SK-N-SH (cell line): ENCODE measurements around the gene MAP1LC3A. TPM values are rescaled to one million over a fixed set of nuclear protein-coding genes. Genes with fewer than 3 reads are reported as not detected.
A peak's percentile ranks its signal among the peaks of the same experiment; 100 is the strongest.

Experiments
- CTCF ChIA-PET: fragments of 300-600, 350-600 bp; formaldehyde crosslinking; extraction: SDS; loops from one replicate; lab custom pipeline; 2021; lab: Yijun Ruan, JAX
- POLR2A ChIA-PET: fragments of 350-600 bp; sonication (Branson Sonifier 250); formaldehyde crosslinking; extraction: SDS; loops from one replicate; lab custom pipeline; 2020; ENCODE audit warnings: antibody characterized with exemption, inconsistent platforms; lab: Yijun Ruan, JAX
- DNase-seq: peaks from one replicate; pipeline ENCODE4 v3.0.0; 2012
- H2AFZ ChIP-seq: fragments of 200-600 bp; sonication (generic); 2 replicates; pipeline ENCODE4 v1.8.1; 2016; ENCODE audit warnings: antibody characterized with exemption, mild to moderate bottlenecking, low read depth
- H3F3A ChIP-seq: fragments of 200-600 bp; sonication (generic); replicated peaks from 2 replicates; pipeline ENCODE3; 2016; ENCODE audit warnings: antibody characterized with exemption, mild to moderate bottlenecking; ENCODE audit not compliant: insufficient read depth
- H3K27ac ChIP-seq, 2 experiments: fragments of 200-500 bp in 1 of 2; fragments of 200-600 bp in 1 of 2; sonication (Bioruptor generic) in 1 of 2; sonication (generic), shearing (Covaris generic) in 1 of 2; 2 replicates each; pipeline versions ENCODE4 v1.5.1 to v1.6.1; 2014 to 2016; ENCODE audit warnings: low read depth in 2 of 2, inconsistent platforms in 1 of 2, low read length in 1 of 2, mild to moderate bottlenecking in 1 of 2, mixed read lengths in 1 of 2
- H3K27me3 ChIP-seq: fragments of 200-600 bp; sonication (generic), shearing (Covaris generic); 2 replicates; pipeline ENCODE4 v1.6.1; 2016; ENCODE audit warnings: mixed run types; ENCODE audit not compliant: insufficient read depth
- H3K36me3 ChIP-seq, 2 experiments: fragments of 200-500 bp in 1 of 2; fragments of 200-600 bp in 1 of 2; sonication (Bioruptor generic) in 1 of 2; sonication (generic) in 1 of 2; replicated peaks in 1 of 2; 2 replicates each; pipeline versions ENCODE3 to v1.5.1; 2014 to 2016; ENCODE audit warnings: low read length in 1 of 2, mild to moderate bottlenecking in 1 of 2; ENCODE audit not compliant: insufficient read depth in 2 of 2, control insufficient read depth in 1 of 2
- H3K4me1 ChIP-seq, 2 experiments: fragments of 200-500 bp in 1 of 2; fragments of 200-600 bp in 1 of 2; sonication (Bioruptor generic) in 1 of 2; sonication (generic), shearing (Covaris generic) in 1 of 2; 2 replicates each; pipeline versions ENCODE4 v1.5.1 to v1.6.1; 2014 to 2016; ENCODE audit warnings: low read depth in 1 of 2, low read length in 1 of 2, mixed run types in 1 of 2; ENCODE audit not compliant: insufficient read depth in 2 of 2, control insufficient read depth in 1 of 2
- H3K4me2 ChIP-seq: fragments of 200-600 bp; sonication (generic), shearing (Covaris generic); 2 replicates; pipeline ENCODE4 v1.6.1; 2017; ENCODE audit warnings: mixed run types
- H3K4me3 ChIP-seq, 2 experiments: fragments of 200-500 bp in 1 of 2; fragments of 200-600 bp in 1 of 2; sonication (Bioruptor generic) in 1 of 2; sonication (generic), shearing (Covaris generic) in 1 of 2; 2 replicates each; pipeline versions ENCODE4 v1.5.1 to v1.8.1; 2014 to 2016; ENCODE audit warnings: low read depth in 2 of 2, inconsistent platforms in 1 of 2, low read length in 1 of 2, mild to moderate bottlenecking in 1 of 2, mixed read lengths in 1 of 2, moderate library complexity in 1 of 2
- H3K79me2 ChIP-seq: fragments of 200-600 bp; sonication (generic); 2 replicates; pipeline ENCODE4 v1.8.1; 2017; ENCODE audit warnings: mild to moderate bottlenecking; ENCODE audit not compliant: insufficient read depth
- H3K9ac ChIP-seq: fragments of 200-600 bp; sonication (generic); 2 replicates; pipeline ENCODE4 v1.6.1; 2017; ENCODE audit warnings: mixed run types
- H3K9me2 ChIP-seq: fragments of 200-600 bp; sonication (generic); 2 replicates; pipeline ENCODE4 v1.6.1; 2017; ENCODE audit warnings: mixed run types
- H3K9me3 ChIP-seq: fragments of 200-600 bp; sonication (generic); 2 replicates; pipeline ENCODE4 v1.6.1; 2017; ENCODE audit warnings: mixed run types, mild to moderate bottlenecking, moderate library complexity
- H4K20me1 ChIP-seq: fragments of 200-600 bp; sonication (generic); 2 replicates; pipeline ENCODE4 v1.6.1; 2017; ENCODE audit warnings: mild to moderate bottlenecking, mixed run types; ENCODE audit not compliant: insufficient read depth
- CHD2 ChIP-seq: fragments of 150-350 bp; IDR thresholded peaks from 2 replicates; pipeline ENCODE4 v1.6.1; 2018; ENCODE audit warnings: low read length; ENCODE audit not compliant: partially characterized antibody
- EP300 ChIP-seq, 2 experiments: IDR thresholded peaks; 2 replicates each; pipeline versions ENCODE4 v1.4.0 to v1.6.1; 2012; ENCODE audit warnings: borderline replicate concordance in 1 of 2, low read depth in 1 of 2, low read length in 1 of 2
- EZH2phosphoT487 ChIP-seq: fragments of 200-600 bp; sonication (generic); IDR thresholded peaks from 2 replicates; pipeline ENCODE4 v1.6.1; 2017; ENCODE audit warnings: low read depth, mixed run types, mild to moderate bottlenecking, antibody characterized with exemption, moderate library complexity, borderline replicate concordance
- FOSL2 ChIP-seq: IDR thresholded peaks from 2 replicates; pipeline ENCODE4 v1.4.0; 2012; ENCODE audit warnings: low read depth, mild to moderate bottlenecking, moderate library complexity, borderline replicate concordance
- FOXJ3 ChIP-seq: sonication (generic); formaldehyde crosslinking; IDR thresholded peaks from 2 replicates; pipeline ENCODE4 v1.5.1; 2020; ENCODE audit warnings: mild to moderate bottlenecking, missing genetic modification reagents
- FOXM1 ChIP-seq: IDR thresholded peaks from 2 replicates; pipeline ENCODE4 v1.4.0; 2012; ENCODE audit warnings: low read depth, mild to moderate bottlenecking
- GATA2 ChIP-seq: sonication (generic); formaldehyde crosslinking; IDR thresholded peaks from 2 replicates; pipeline ENCODE4 v1.5.0; 2020; ENCODE audit warnings: mild to moderate bottlenecking, missing genetic modification reagents
- JUND ChIP-seq: IDR thresholded peaks from 2 replicates; pipeline ENCODE4 v1.4.0; 2012
- MEF2A ChIP-seq: IDR thresholded peaks from 2 replicates; pipeline ENCODE4 v1.4.0; 2012; ENCODE audit warnings: low read depth, borderline replicate concordance
- MXI1 ChIP-seq: IDR thresholded peaks from 2 replicates; pipeline ENCODE4 v1.6.1; 2012; ENCODE audit warnings: mild to moderate bottlenecking, low read depth, low read length, improper control_type of control experiment
- NFIC ChIP-seq: IDR thresholded peaks from 2 replicates; pipeline ENCODE4 v1.4.0; 2012; ENCODE audit warnings: borderline replicate concordance
- NRF1 ChIP-seq: IDR thresholded peaks from 2 replicates; pipeline ENCODE4 v1.6.1; 2012; ENCODE audit warnings: low read depth, mild to moderate bottlenecking, low read length
- POLR2AphosphoS5 ChIP-seq: IDR thresholded peaks from 2 replicates; pipeline ENCODE4 v1.6.1; 2012; ENCODE audit warnings: low read depth, low read length
- RAD21 ChIP-seq: IDR thresholded peaks from 2 replicates; pipeline ENCODE4 v1.6.1; 2012; ENCODE audit warnings: mild to moderate bottlenecking, low read length
- RCOR1 ChIP-seq: fragments of 150-350 bp; IDR thresholded peaks from 2 replicates; pipeline ENCODE4 v1.6.1; 2017; ENCODE audit warnings: antibody characterized with exemption, low read length
- RXRA ChIP-seq: IDR thresholded peaks from 2 replicates; pipeline ENCODE4 v1.4.0; 2012; ENCODE audit warnings: low read depth, mild to moderate bottlenecking, borderline replicate concordance
- YY1 ChIP-seq: IDR thresholded peaks from 2 replicates; pipeline ENCODE4 v1.4.0; 2012; ENCODE audit warnings: low read depth, mild to moderate bottlenecking
- WGBS: methylation state at CpG from one replicate; pipeline ENCODE4 v1.1.6; 2017; ENCODE audit warnings: low lambda C conversion rate; 5-methylcytosine and 5-hydroxymethylcytosine counted together
- polyA plus RNA-seq, 3 experiments: library from polyadenylated mRNA; depleted of rRNA; stranded (reverse); fragments of >200 nt; gene quantifications; 2 replicates each; pipeline ENCODE4 v1.2.3, GENCODE V29; 2012
- TF ChIP-seq, protein P1 (sequence below): IDR thresholded peaks from 2 replicates; pipeline ENCODE4 v1.4.0; 2012; ENCODE audit warnings: low read depth
- TF ChIP-seq, protein P2 (sequence below): fragments of 200-600 bp; sonication (generic); IDR thresholded peaks from 2 replicates; pipeline ENCODE4 v1.6.1; 2017; ENCODE audit warnings: antibody characterized with exemption, mild to moderate bottlenecking, moderate library complexity
- TF ChIP-seq, protein P3 (sequence below): fragments of 150-350 bp; IDR thresholded peaks from 2 replicates; pipeline ENCODE4 v1.6.1; 2016; ENCODE audit warnings: mild to moderate bottlenecking, low read depth, low read length
- TF ChIP-seq, protein P4 (sequence below): IDR thresholded peaks from 2 replicates; pipeline ENCODE4 v1.6.1; 2012; ENCODE audit warnings: mild to moderate bottlenecking, low read depth, low read length, moderate library complexity

MAP1LC3A gene
- polyA plus RNA-seq, 1 of the 3 experiments (the other 2 are of a cell fraction) = 24.9 TPM

DNA sequence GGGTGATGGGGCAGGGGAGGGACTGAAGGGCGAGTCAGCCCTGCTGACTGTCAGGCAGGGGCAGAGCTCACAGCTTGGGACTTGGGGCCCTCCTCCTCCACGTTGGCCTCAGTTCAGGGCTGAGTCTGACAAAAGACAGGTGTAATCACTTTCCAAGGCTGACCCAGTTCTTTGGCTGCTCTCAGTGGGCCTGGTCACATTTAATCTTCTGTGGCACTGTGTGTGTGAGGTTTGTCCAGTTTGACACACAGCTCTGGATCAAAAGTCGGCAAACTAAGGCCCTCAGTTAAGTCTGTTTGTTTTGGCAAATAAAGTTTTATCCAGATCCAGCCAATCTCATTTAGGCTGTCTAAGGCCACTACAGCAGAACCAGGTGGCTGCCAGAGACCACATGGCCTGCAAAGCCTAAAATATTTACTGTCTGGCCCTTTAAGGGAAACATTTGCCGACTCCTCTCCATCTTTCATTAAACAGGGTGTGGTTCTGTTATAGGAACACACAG, 5.1 kb upstream of the MAP1LC3A start:
- TF ChIP-seq RXRA = no peak
- no peak for TF ChIP-seq GATA2 (CRISPR knock-in tag)
- TF ChIP-seq, protein P1, sequence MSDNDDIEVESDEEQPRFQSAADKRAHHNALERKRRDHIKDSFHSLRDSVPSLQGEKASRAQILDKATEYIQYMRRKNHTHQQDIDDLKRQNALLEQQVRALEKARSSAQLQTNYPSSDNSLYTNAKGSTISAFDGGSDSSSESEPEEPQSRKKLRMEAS = no peak
- no peak for TF ChIP-seq NRF1
- TF ChIP-seq MEF2A = no peak
- TF ChIP-seq YY1 = no peak
- no peak for TF ChIP-seq JUND
- H3K27ac ChIP-seq = no peak overlapping the region

DNA sequence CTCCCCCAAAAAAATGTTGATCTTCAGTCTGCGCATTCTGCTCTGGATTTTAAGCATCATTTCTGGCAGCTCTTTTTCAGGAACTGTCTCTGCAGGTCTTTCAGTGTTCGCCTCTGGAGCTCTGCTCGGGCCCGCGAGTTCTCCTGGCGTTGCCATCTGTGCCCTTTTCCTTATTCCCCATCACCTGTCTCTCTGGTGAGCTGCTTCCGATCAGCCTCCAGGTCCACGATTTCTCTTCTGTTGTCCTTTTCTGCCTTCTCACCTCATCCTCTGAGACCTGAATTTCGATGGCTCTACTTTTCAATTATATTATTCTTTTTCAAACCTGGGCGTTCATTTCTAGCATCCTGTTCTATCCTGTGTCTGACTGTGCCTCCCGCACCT, 590 bp upstream of the MAP1LC3A start:
- no peaks in the 10 kb centered on the region for H3K9me3 ChIP-seq
- CTCF ChIA-PET = interaction anchor here (0.6 to 2.6 kb wide), 8 partner anchors 19 to 245 kb away, joined by 3 to 13 read pairs (median 4); no protein-coding TSS in a partner anchor
- DNase-seq = peak; percentile 44
- no peaks in the 10 kb centered on the region for H3F3A ChIP-seq
- H3K27ac ChIP-seq = peak overlapping the region; percentile 45 to 51; a peak in 2 of 4 replicates
- H3K4me2 ChIP-seq = peak overlapping the region; percentile 98
- no peaks in the 10 kb centered on the region for H4K20me1 ChIP-seq
- no peaks in the 10 kb centered on the region for H3K9me2 ChIP-seq
- WGBS = 26% methylated on average over 11 of the region's 11 CpGs
- no peaks in the 10 kb centered on the region for H3K79me2 ChIP-seq
- H2AFZ ChIP-seq = peak overlapping the region; percentile 94
- TF ChIP-seq FOXJ3 (CRISPR knock-in tag) (no peak), RCOR1 (no peak), FOSL2 (no peak), CHD2 (no peak), FOXM1 (no peak), EZH2phosphoT487 (no peak), JUND (no peak), EP300 (IDR thresholded peaks at IDR 0.05; ENCODE audit: borderline replicate concordance in 1 of 2, low read depth in 1 of 2, low read length in 1 of 2) (no peak), MXI1 (no peak), RAD21 (no peak), POLR2AphosphoS5 (no peak), NFIC (no peak), NRF1 (no peak)
- TF ChIP-seq, protein P2, sequence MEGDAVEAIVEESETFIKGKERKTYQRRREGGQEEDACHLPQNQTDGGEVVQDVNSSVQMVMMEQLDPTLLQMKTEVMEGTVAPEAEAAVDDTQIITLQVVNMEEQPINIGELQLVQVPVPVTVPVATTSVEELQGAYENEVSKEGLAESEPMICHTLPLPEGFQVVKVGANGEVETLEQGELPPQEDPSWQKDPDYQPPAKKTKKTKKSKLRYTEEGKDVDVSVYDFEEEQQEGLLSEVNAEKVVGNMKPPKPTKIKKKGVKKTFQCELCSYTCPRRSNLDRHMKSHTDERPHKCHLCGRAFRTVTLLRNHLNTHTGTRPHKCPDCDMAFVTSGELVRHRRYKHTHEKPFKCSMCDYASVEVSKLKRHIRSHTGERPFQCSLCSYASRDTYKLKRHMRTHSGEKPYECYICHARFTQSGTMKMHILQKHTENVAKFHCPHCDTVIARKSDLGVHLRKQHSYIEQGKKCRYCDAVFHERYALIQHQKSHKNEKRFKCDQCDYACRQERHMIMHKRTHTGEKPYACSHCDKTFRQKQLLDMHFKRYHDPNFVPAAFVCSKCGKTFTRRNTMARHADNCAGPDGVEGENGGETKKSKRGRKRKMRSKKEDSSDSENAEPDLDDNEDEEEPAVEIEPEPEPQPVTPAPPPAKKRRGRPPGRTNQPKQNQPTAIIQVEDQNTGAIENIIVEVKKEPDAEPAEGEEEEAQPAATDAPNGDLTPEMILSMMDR = no peak
- TF ChIP-seq, protein P3, sequence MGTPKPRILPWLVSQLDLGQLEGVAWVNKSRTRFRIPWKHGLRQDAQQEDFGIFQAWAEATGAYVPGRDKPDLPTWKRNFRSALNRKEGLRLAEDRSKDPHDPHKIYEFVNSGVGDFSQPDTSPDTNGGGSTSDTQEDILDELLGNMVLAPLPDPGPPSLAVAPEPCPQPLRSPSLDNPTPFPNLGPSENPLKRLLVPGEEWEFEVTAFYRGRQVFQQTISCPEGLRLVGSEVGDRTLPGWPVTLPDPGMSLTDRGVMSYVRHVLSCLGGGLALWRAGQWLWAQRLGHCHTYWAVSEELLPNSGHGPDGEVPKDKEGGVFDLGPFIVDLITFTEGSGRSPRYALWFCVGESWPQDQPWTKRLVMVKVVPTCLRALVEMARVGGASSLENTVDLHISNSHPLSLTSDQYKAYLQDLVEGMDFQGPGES = no peak
- TF ChIP-seq, protein P4, sequence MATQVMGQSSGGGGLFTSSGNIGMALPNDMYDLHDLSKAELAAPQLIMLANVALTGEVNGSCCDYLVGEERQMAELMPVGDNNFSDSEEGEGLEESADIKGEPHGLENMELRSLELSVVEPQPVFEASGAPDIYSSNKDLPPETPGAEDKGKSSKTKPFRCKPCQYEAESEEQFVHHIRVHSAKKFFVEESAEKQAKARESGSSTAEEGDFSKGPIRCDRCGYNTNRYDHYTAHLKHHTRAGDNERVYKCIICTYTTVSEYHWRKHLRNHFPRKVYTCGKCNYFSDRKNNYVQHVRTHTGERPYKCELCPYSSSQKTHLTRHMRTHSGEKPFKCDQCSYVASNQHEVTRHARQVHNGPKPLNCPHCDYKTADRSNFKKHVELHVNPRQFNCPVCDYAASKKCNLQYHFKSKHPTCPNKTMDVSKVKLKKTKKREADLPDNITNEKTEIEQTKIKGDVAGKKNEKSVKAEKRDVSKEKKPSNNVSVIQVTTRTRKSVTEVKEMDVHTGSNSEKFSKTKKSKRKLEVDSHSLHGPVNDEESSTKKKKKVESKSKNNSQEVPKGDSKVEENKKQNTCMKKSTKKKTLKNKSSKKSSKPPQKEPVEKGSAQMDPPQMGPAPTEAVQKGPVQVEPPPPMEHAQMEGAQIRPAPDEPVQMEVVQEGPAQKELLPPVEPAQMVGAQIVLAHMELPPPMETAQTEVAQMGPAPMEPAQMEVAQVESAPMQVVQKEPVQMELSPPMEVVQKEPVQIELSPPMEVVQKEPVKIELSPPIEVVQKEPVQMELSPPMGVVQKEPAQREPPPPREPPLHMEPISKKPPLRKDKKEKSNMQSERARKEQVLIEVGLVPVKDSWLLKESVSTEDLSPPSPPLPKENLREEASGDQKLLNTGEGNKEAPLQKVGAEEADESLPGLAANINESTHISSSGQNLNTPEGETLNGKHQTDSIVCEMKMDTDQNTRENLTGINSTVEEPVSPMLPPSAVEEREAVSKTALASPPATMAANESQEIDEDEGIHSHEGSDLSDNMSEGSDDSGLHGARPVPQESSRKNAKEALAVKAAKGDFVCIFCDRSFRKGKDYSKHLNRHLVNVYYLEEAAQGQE = no peak
- H3K4me1 ChIP-seq = peaks cover 0 to 12% of the 10 kb centered on the region in 2 experiments; a peak in 1 of 4 replicates
- H3K27me3 ChIP-seq = no peaks in the 10 kb centered on the region
- peak overlapping the region; percentile 88 for H3K9ac ChIP-seq
- POLR2A ChIA-PET = interaction anchor here (0.6 to 2.3 kb wide), 5 partner anchors 14 to 883 kb away, joined by 3 to 14 read pairs (median 5); partner anchors contain the start of gene TP53INP2
- peak overlapping the region; percentile 73 to 77 for H3K4me3 ChIP-seq
- H3K36me3 ChIP-seq = peaks cover 0 to 6% of the 10 kb centered on the region in 2 experiments

More for the DNA sequence above, 5.1 kb upstream of the MAP1LC3A start:
- H3K4me1 ChIP-seq = peaks cover 0 to 7% of the 10 kb centered on the region in 2 experiments; a peak in 1 of 4 replicates
- H3K9ac ChIP-seq = no peak overlapping the region
- H3K79me2 ChIP-seq = no peaks in the 10 kb centered on the region
- H3K9me3 ChIP-seq = no peaks in the 10 kb centered on the region
- H3K27me3 ChIP-seq = no peaks in the 10 kb centered on the region
- no peaks in the 10 kb centered on the region for H4K20me1 ChIP-seq
- no peaks in the 10 kb centered on the region for H3F3A ChIP-seq
- H2AFZ ChIP-seq = no peak overlapping the region
- 59% methylated on average over 3 of the region's 4 CpGs for WGBS
- no peaks in the 10 kb centered on the region for H3K36me3 ChIP-seq
- H3K9me2 ChIP-seq = no peaks in the 10 kb centered on the region
- DNase-seq = no peak
- ChIA-PET CTCF (interaction anchor here (0.6 kb wide), 1 partner anchor 216 kb away, joined by 3 read pairs; no protein-coding TSS in a partner anchor), POLR2A (no interaction called here)
- no peak overlapping the region for H3K4me3 ChIP-seq
- H3K4me2 ChIP-seq = no peak overlapping the region
